ENCODE data around the gene ZDHHC8.

Gene ZDHHC8

GRCh38 chr22:20143883-20144665 lies 12.5 kb downstream of the ZDHHC8 start:
- no peak for DNase-seq (ENCODE audit: low read depth in 3 of 3)

- DNase-seq (ENCODE audit: low read depth in 3 of 3), result no peak
Measured at GRCh38 chr22:20145206-20145831, 13.7 kb downstream of the ZDHHC8 start.

GRCh38 chr22:20145832-20146223 lies 14.2 kb downstream of the ZDHHC8 start:
- no peak for DNase-seq (ENCODE audit: low read depth in 3 of 3)

- DNase-seq (ENCODE audit: low read depth in 3 of 3), result no peak
Measured at GRCh38 chr22:20146777-20147176, 15.2 kb downstream of the ZDHHC8 start.

- no peak for DNase-seq (ENCODE audit: low read depth in 3 of 3)
Measured at GRCh38 chr22:20147237-20147988, 15.8 kb downstream of the ZDHHC8 start.

GRCh38 chr22:20148414-20148813 lies 16.8 kb downstream of the ZDHHC8 start:
- DNase-seq (ENCODE audit: low read depth in 3 of 3), result no peak

GRCh38 chr22:20149257-20150250 lies 17.9 kb downstream of the ZDHHC8 start:
- DNase-seq (ENCODE audit: low read depth in 3 of 3), result no peak

- no peak for DNase-seq (ENCODE audit: low read depth in 3 of 3)
Measured at GRCh38 chr22:20150381-20151275, 19.0 kb downstream of the ZDHHC8 start, which contains the start of gene CCDC188. CCDC188 (minus strand) TSS chr22:20151055; CDS start chr22:20150986, 69 bp downstream.

GRCh38 chr22:20151276-20151588 lies 19.6 kb downstream of the ZDHHC8 start:
- DNase-seq (ENCODE audit: low read depth in 3 of 3), result no peak

- no peak for DNase-seq (ENCODE audit: low read depth in 3 of 3)
Measured at GRCh38 chr22:20152464-20152890, 20.9 kb downstream of the ZDHHC8 start.

- DNase-seq (ENCODE audit: low read depth in 3 of 3), result no peak
Measured at GRCh38 chr22:20153945-20154344, 22.3 kb downstream of the ZDHHC8 start.

- no peak for DNase-seq (ENCODE audit: low read depth in 3 of 3)
Measured at GRCh38 chr22:20154602-20155187, 23.1 kb downstream of the ZDHHC8 start.

- DNase-seq (ENCODE audit: low read depth in 3 of 3), result no peak
Measured at GRCh38 chr22:20155330-20156041, 23.9 kb downstream of the ZDHHC8 start.

- no peak for DNase-seq (ENCODE audit: low read depth in 3 of 3)
Measured at GRCh38 chr22:20156042-20156389, 24.4 kb downstream of the ZDHHC8 start.

GRCh38 chr22:20156611-20157429 lies 25.2 kb downstream of the ZDHHC8 start:
- peak; percentile 78 to 92 (median 79) for DNase-seq (ENCODE audit: low read depth in 3 of 3)

GRCh38 chr22:20157430-20158183 lies 26.0 kb downstream of the ZDHHC8 start:
- no peak for DNase-seq (ENCODE audit: low read depth in 3 of 3)

- no peak for DNase-seq (ENCODE audit: low read depth in 3 of 3)
Measured at GRCh38 chr22:20158391-20159036, 26.9 kb downstream of the ZDHHC8 start.

Measured in stimulated activated CD4-positive, alpha-beta T cell treated with anti-CD3 and anti-CD28 coated beads, TNF-alpha, amount 100 ng/mL, for 4 hours (primary cell).